ENCODE measurements around the gene ZNF536.

ZNF536 gene

DNA sequence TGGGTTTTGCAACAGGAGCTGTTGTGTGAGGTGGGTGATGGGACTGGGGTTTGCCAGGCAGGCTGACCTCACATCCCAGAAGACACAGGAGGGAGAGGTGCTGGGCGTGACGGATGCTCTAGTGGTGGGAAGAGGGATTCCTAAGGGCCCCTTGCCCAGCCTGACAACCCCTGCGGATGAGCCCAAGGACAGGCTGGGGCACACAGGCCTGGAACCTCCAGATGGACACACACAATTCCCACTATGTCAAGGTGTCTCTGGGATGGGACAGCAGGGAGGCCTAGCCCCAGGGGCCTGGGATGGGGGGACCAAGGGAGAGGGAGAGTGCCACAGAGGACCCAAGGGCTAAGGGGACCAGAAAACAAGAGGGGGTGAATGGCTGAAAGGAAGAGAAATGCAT, 191.5 kb downstream of the ZNF536 start:
- DNase-seq (ENCODE audit: low spot score) = no peak

- no peak for DNase-seq (ENCODE audit: low spot score)
Observed at GRCh38 chr19:30564551-30565011, 192.4 kb downstream of the ZNF536 start.

DNA sequence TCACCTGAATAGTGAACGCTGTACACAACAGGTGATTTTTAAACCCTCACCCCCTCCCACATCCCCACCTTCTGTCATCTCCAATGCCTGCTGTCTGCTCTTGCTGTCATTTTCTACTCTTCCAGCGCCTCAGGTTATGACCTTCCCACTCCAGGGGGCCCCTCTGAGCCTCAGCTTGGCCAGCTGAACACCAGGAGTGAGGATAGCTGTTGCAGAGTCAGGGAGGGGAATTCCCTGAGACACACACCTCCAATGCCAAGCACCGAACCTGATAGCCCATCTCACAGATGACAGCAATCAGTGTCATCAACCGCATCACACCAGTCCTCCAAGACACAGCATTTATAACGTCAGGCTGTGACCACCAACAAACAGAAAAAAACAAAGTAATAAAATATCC, 193.5 kb downstream of the ZNF536 start:
- DNase-seq (ENCODE audit: low spot score) = no peak

GRCh38 chr19:30566681-30567420, 194.7 kb downstream of the ZNF536 start:
- no peak for DNase-seq (ENCODE audit: low spot score)

DNA sequence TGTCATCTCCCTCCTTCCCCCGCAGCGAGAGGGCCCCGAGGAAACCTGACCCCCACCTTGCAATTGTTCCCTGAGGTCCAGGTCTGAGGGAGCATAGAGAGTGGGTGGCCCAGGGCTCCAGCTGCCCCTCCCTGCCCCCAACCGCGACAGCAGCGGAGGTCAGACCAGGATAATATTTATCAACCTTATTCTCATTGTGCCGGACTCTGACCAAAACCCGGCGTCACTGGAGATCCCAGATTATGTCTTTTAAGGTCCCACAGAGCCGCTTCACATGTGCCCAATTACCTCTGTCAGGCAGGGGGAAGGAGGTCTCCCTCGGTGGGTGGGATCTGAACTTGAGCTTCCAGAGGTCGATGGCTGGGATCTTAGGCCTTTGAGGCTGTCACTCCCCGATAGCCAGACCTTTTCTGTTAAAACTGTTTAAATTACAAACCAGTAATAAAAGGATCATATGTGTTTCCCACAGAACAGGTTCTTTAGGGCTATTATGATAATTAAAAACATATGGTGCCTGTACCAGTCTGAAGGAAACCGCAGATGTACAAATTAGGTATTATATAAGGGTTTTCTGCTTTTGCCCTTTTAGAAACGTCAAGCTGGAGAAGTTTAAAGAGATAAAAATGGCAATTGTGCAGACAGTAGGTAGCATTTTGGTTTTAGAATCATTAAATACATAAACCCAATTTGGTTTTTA, 195.5 kb downstream of the ZNF536 start:
- DNase-seq (ENCODE audit: low spot score) = no peak

DNA sequence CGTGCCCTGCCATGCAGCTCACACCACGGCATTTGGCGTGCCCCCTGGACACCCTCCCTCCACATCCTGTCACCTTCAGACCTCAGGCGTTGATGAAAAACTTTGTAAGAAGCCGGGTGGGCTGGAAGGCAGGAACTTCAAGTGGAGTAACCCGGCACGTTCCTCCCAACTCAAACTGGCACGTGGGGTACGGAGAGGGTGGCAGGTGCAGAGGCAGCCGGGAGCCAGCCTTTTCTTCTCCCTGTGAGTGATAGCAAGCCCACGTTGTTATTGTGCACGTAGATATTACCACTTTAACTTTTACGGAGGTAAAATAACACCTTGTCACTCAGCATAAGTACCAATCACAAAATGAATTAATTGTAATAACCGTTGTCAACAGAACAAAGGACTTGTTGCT, 198.0 kb downstream of the ZNF536 start:
- no peak for DNase-seq (ENCODE audit: low spot score)

DNA sequence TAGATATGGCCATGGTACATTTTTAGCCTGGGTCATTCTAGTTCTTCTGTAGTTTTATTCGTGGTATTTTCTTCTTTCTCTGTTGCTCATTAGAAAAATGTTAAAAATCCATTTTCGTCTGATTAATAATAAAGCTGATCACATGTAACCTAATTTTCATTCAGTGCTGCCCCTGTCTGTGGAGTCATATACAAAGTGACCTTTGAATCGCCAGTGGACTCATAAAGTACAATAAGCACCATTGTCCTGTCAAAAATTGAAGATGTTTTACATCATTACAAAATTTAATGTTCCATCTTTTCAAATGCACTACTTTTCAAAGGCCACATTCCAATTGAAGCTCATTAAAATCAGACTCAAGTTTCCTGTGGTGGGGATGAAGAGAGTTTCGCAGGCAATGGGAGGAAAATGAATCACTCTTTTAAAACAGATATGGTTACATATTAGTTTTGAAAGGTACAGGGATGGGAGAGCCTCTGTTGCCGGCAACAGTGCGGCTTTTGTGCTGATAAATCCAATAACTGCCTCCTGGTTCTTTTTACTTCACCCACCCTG, 205.4 kb downstream of the ZNF536 start:
- DNase-seq (ENCODE audit: low spot score) = no peak

- DNase-seq (ENCODE audit: low spot score) = no peak
Observed at GRCh38 chr19:30579419-30579818, 207.2 kb downstream of the ZNF536 start.

- no peak for DNase-seq (ENCODE audit: low spot score)
Observed at GRCh38 chr19:30580673-30581072, 208.5 kb downstream of the ZNF536 start.

DNA sequence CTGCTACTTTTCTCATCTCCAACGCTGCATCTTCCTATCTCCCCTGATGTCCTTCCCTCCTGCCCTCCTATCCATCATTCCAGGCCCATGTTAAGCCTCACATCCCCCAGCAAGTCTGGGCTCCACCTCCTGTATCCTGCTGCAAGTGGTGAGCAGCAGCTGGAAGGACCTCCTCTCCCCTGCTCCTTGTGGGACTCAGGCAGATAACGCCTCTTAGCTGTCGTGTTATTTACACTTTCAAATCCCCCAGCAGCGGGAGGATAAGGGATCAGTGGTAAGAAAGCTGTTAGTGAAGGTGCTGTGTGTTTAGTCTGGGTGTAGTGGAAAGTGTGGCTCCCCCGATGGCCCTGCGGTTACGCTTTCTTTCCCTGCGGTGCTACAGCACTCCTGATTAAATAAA, 211.9 kb downstream of the ZNF536 start:
- DNase-seq (ENCODE audit: low spot score) = no peak

- no peak for DNase-seq (ENCODE audit: low spot score)
Observed at GRCh38 chr19:30587869-30588268, 215.7 kb downstream of the ZNF536 start.

DNA sequence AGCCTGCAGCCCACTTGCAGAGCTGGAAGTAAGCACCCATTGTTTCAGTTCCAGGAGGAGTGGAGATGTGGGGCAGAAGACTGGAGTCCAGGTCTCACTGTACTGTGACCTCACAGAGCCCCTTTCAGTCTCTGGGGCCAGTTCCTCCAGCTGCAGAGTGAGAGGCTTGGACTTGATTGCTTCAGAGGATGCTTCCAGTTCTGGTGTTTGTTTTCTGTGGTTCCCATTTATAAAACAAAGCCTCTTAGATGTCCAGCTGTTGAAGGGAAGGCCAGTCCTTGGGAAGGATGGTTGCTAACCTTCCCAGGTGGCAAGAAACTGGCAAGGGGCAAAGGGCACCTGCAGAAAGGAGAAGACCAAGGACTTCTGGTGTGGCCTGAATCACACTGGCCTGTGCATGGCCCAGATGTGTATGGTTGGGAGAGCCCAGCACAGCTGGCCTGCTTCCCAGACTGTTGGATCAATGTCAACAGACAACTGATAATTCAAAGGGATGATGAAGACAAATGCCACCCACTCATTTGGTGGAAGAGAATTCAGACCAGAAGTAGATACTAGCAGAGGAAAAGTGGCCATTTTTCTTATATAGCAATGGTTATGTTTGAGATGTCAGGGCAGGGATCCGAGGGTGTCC, 218.5 kb downstream of the ZNF536 start:
- no peak for DNase-seq (ENCODE audit: low spot score)

DNA sequence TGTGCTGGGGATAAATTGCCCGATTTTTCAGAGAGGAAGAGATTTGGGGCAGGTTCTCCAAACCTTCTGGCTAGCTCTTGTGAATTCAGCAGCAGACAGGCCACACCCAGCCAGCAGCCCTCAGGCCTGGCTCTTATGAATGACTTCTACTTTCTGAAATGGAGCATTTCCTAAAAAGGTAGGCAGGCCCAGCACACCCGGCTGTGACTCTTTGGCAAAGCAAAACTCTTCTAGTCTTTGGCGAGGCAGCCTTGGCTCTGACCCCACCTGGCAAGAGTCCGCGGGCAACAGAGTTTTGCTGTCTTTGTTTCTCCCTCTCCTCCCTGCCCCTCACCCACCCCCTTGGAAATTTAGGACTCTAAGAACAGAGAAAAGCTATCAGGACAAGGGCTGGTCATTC, 221.2 kb downstream of the ZNF536 start:
- no peak for DNase-seq (ENCODE audit: low spot score)

DNA sequence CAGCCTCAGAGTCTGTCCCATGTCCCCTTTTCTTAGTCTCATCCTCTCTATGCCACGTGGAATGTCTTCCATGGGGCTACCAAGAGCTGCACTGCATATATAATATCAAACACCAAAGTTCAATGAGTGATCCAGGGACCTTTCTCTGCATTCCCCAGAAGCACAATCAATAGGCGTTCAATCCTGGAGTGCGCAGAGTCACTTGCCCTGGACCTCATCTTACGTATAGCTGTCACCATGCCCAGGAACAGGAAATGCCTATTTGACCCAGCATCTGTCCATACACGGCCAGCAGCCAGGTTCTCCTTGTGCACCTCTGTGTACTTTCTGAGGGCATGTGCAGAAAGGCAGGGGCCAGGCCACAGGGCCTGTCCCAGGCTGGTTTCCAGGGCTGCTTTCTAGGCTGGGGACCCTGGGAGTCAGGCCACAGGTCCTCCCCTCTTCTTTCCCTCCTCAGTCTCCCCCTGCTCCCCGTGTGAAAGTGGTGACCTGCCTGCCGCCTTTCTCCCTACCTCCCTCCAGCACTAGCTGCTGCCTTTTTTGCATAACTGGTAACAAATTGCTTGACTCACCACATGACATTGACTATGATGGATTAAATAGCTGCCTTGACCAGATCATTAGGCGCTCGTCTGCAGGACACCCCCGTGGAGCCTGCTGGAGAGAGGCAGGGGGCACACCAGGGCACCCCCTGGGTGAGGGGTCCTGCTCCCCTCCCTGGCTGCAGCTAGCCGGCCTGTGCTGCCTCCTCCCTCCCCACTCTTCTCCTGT, 222.0 kb downstream of the ZNF536 start:
- DNase-seq (ENCODE audit: low spot score) = peak; percentile 37

DNA sequence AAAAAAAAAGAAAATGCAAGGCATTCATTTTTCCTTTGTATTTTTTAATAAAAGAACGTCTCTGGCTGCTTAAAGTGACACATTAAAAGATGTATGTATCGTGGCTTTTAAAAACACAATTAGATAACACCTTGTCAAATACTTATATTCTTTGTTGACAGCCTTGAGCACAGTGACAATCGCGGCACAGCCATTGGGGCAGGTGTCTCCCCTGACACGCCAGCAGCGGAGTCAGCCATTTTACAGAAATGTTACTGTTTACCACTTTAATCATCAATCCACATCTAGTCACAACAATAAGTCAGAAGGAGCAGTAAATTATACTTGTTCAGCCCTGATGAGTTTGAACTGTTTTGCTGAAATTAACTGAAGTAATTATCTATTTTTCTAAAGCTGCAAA, 224.1 kb downstream of the ZNF536 start:
- no peak for DNase-seq (ENCODE audit: low spot score)

GRCh38 chr19:30596813-30597399, 224.7 kb downstream of the ZNF536 start:
- DNase-seq (ENCODE audit: low spot score) = no peak

DNA sequence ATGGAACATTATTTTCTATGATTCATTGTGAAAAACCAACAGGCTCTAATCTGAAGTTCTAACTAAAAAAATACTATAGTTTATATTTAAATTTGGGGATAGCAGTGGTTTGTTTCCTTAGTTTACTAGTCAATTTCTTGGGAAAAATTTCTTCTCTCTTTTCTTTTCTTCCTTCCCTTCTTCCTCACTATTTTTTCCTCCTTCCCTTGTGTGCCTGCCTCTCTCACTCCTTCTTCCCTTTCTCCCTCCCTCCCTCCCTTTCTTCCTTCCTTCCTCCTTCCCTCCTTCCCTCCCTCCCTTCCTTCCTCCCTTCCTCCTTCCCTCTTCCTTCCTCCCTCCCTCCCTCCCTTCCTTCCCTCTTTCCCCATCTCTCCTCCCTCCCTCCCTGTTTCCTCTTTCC, 226.5 kb downstream of the ZNF536 start:
- DNase-seq (ENCODE audit: low spot score) = no peak

DNA sequence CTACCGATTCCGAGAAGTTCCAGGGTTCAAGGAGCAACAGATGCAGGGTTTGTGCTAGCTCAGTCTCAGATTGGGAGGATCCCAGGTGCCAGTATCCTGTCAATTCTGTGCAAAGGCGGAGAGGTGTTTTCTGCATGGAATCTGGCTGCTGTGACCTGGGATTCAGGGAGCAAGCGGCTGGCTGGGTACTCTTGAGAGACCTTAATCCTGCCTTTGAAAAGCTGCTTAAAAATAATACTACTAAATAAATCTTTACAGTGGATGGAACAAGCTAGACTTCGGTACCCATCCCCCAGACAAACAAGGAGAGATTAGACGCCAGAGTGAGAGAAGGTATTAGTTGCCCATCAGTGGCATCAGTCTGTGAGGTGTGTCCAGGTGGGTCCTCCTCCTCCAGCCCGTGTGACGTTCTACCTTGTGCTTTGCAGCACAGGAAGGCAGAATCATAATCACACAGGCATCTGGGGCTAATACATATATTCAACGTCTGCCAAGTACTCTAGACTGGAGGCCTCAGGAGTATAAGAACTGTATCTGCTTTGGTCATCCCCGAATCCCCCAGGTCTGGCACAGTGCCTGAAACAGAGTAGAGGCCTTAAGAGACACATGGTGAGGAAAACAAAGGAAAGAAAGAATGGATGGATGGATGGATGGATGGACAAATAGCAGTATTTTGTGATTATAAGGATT, 230.6 kb downstream of the ZNF536 start:
- DNase-seq (ENCODE audit: low spot score) = no peak

GRCh38 chr19:30604657-30605056, 232.5 kb downstream of the ZNF536 start:
- DNase-seq (ENCODE audit: low spot score) = peak; percentile 1

DNA sequence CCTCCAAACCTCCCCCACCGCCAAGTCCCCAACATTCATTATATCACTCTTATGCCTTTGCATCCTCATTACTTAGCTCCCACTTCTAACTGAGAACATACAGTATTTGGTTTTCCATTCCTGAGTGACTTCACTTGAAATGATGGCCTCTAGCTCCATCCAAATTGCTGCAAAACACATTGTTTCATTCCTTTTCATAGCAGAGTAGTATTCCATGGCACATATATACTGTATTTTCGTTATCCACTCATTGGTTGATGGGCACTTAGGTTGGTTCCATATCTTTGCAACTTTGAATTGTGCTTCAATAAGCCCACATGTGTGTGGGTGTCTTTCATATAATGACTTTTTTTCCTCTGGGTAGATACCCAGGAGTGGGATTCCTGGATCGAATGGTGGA, 233.1 kb downstream of the ZNF536 start:
- DNase-seq (ENCODE audit: low spot score) = no peak
